Activated T-cell treated with anti-CD3 and anti-CD28 coated beads, Interleukin-2, amount 50 U/mL, for 1 hour (primary cell): ENCODE results near the gene TSHR.
"Not testable (repeated sequence)": the region's sequence is repeated elsewhere in the genome, so short reads cannot be mapped to it uniquely, and the experiment has no call there.

ENCODE experiments used
- DNase-seq: peaks from one replicate; pipeline ENCODE4 v3.0.0-alpha.2; 2020

Gene TSHR

DNA sequence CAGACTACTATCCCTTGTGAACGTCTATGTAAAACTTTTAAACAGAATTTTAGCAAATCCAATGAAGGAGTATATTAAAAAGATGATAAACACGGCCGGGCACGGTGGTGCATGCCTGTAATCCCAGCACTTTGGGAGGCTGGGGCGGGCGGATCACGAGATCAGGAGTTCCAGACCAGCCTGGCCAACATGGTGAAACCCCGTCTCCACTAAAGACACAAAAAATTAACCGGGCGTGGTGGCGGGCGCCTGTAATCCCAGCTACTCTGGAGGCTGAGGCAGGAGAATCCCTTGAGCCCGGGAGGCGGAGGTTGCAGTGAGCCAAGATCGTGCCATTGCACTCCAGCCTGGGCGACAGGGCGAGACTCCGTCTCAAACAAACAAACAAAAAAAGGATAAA, 2.2 kb upstream of the TSHR start:
- not testable (repeated sequence) for DNase-seq

DNA sequence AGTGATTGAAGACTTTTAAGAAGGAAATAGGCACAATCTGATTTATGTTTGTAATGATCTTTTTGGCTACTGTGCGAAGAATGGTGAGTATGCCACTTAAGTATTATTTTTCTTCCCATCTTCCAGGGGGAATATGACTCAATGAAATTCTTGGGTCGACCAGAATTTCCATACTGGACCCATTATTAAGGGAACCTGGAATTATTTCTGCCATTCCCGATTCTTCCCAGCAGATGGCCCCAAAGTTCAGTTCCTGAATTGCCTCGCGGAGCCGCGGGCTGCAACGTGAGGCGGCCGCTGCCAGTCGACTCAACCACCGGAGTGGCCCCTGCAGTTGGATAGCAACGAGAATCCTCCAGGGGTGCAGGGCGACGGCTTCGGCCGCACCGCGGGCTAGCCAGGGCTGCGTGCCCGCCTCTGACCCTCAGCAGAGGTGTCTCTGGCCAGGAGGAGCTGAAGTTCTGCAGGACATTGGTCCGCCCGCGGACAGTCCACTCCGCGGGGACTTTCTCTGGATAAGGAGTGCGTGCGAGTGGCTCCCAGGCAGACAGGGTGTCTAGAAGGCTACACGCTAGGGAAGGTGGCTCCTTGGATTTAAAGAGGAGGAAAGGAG, 628 bp upstream of the TSHR start:
- peak; percentile 73 for DNase-seq

GRCh38 chr14:80956102-80956501, 681 bp downstream of the TSHR start:
- DNase-seq, result no peak

DNA sequence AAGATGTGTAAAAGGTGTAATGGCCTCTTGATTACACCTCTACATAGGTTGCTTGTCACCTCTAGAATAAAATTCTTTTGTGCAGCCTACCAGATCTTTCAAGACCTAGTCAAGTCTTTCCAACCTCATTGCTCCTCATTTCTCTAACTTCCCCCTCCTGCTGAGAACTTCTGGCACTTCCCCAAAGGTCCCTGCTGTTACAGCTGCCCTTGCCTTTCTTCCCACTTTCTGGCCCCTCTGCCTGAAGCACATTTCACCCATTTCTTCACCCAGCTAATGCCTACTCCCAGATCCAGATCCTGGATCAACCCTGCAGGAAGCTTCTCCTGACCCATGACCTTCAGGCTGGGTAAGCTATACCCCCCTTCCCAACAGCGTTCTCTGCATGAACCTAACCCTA, 1.5 kb downstream of the TSHR start:
- DNase-seq, result no peak

DNA sequence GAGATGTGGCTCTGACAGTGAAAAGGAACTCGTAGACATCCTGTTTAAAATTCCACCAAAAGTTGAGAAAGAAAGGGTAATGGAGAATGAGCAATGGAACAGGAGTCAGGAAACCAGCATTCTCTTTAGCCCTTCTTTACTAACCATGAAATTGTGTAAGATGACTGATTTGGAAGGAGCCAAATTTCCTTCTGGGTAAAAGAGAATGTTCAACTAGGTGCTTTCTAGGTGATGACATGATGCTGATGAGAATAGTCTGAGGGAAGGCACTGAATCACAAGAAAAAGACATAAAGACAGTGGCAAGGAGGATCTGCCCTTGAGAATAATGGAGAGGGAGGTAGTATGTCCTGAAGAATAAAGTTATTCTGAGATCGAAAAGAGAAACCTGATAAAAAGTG, 2.2 kb downstream of the TSHR start:
- DNase-seq, result no peak

DNA sequence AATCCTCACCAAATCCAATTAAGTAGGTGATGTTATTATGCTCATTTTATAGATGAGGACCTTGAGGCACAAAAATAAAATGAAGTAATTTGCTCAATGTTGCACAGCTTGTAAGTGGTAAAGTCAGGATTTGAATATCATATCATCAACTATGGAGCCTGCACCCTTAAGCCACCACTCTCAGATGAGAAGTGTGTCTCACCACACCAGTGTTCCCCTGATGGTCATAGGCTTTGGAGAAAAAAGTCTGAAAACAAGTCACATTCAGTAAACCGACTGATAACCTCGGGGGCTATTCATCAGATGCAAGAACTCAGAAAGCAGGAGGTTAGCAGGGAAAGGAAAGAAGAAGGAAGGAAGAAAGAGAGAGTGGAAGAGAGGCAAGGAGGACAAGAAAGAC, 2.8 kb downstream of the TSHR start:
- DNase-seq, result no peak

DNA sequence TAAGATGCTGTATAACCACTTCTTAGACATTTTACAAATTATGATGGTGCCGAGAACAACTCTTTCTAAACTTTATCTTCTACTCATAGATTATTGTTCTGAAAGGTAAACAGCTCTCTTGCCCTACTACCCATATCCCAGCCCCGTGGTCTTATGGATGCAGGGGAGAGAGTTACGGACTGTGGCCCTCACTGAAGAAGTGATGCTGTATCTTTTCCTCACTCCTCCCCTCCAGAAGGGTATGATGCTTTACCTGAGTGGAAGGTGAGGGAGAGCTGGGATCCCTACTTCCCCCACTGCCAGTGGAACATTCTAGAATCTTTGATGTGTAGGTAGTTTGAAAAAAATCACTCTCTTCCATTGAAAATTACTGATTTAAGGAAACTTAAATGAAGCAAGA, 3.5 kb downstream of the TSHR start:
- no peak for DNase-seq

DNA sequence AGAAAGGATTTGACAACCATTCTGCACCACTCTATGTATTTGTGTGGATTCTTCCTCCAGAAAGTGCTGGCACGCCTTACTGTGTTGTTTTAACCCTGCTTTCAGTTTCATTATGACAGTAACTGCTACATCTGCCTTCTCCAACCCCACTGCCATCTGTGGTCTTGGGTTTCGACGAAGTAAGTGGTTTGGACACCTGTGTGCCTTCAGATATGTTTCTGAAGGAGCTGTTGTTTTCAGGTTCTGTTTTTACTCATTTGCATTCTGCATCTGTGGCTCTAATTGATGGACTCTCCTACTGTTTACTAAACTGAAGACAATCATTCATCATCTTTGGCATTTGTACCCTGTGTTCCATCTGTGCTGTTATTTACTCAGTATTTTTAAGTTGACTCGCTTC, 4.1 kb downstream of the TSHR start:
- no peak for DNase-seq

DNA sequence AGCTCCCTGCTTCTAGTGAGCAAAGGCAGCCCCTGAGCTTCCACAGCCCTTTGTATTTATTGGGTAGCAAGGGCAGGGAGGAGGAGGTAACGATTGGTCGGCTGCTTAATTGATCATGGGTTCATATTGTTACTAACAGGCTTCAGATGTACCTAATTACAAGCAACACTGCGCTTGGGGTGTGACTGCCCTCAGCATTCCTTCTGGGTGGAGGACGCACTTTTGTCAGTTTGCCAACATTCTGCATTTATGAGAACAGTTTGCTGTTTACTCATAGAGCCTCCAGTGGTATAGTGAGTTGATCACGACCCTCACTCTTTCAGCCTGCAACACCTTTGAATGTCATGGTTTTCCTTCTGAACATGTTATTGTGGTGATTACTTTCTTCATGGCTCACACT, 9.6 kb downstream of the TSHR start:
- no peak for DNase-seq

DNA sequence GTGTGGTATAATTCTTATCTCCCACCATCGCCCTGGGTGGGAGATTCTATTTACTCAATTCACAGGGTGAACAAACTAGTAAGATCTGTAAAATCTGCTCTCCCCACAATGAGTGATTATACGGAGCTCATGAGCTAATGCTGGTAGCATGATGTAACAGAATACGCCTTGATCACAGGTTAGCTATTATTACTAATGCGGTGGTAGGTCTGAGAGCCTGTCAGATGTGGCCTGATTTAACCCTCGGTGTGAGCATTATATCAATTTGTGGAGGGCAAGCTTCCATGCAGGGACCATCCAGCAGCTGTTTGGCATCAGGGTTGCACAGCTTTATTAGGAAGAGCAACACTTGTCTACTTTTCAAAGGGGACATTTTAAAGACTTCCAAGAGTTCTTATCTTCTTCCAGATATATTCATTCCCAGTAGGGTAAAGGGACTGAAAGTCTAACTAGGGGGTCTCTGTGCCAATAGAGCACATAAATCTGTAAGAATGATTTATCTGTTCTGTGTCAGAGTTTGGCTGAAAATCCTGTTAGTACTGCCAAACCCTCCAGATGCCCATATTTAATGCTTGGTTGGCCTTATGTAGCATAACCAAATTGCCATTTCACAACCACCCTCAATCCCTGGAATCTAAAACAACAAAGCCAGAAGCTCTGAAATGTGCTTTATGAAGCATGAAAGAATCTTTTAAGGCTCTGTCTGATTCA, 18.7 kb downstream of the TSHR start:
- no peak for DNase-seq

- no peak for DNase-seq
Observed at GRCh38 chr14:80974679-80975078, 19.3 kb downstream of the TSHR start.

- no peak for DNase-seq
Observed at GRCh38 chr14:80977221-80977620, 21.8 kb downstream of the TSHR start.

GRCh38 chr14:80978403-80978802, 23.0 kb downstream of the TSHR start:
- DNase-seq, result no peak

DNA sequence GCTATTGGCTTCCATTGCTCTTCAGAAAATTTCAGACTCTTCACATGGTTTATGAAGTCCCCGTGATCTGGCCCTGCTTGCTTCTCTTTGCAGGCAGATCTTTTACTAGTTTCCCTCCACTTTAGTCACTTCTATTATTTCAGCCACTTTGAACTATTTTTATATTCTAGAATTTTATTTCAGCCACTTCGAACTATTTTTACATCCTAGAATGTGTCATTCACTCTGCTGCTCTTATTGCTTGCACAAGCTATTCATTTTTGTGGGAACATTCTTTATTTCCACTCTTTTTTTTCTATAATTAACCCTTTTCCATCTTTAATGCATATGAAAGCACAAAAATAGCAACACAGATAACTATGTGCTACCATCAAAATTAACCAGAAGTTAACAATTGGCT, 24.5 kb downstream of the TSHR start:
- DNase-seq, result no peak

- no peak for DNase-seq
Observed at GRCh38 chr14:80981156-80981555, 25.7 kb downstream of the TSHR start.

DNA sequence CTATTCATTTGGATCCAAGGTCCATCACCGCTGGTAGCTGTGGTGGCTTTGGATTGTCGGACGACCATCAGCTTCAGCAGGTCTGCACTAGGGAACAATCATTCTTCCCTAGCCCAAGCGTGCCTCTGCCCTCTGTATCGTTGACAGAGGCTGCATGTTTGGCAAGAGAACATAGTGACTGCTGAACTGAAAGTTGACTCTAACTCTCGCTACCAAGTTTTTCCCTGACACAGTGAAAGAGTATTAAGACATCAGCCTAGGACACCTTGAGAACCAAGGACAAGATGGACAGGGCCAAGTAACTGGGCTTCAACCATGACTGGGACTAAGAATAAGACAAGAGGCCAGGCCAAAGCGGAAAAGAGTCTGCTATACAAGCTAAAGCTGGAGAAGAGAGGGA, 26.3 kb downstream of the TSHR start:
- DNase-seq, result no peak

GRCh38 chr14:80982711-80983110, 27.3 kb downstream of the TSHR start:
- no peak for DNase-seq

DNA sequence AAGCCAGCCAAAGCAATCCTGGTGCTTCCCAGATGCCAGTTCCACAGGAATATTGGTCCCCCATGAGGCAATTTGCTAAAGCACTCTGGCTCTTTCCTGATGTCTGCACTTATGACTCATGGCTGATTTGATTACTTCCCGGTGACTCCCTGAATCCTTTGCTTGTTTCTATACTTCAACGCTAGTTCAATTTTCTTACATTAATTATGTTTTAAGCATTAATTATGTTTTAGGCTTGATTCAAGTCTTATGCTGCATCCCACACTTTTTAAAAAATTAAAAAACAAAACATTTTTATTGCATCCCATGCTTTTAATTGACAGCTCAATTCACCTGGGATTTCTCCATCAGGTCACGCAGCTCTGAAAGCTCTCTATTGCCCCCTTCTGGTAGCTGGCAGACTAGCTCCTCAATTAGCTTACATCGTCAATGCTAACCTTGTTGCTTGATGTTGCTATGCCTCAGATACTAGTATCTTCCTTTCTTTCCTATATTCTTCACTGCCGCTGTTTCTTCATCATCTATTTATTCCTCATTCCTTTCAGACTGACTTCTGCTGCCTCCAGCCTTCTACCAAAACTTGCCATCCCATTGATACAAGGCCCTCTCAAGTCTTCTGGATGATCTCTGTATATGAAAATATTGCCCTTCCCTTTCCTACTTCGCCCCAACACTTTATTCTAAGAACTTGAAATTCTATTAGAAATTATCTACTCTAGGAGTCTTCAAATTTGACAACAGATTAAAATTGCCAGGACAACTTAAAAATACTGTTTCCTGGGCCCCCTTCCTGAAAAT, 32.0 kb downstream of the TSHR start:
- DNase-seq, result peak; percentile 44

DNA sequence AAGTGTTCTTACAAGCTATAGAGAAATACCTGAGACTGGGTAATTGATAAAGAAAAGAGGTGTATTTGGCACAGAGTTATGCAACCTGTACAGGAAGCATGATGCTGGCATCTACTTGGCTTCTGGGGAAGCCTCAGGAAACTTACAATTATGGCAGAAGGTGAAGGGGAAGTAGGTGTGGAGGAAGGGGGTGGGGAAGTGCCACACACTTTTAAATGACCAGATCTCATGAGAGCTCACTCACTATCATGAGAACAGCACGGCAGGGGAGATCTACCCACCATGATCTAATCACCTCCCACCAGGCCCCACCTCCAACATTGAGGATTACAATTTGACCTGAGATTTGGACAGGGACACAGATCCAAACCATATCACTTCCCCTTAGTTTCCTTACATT, 32.8 kb downstream of the TSHR start:
- DNase-seq, result no peak

DNA sequence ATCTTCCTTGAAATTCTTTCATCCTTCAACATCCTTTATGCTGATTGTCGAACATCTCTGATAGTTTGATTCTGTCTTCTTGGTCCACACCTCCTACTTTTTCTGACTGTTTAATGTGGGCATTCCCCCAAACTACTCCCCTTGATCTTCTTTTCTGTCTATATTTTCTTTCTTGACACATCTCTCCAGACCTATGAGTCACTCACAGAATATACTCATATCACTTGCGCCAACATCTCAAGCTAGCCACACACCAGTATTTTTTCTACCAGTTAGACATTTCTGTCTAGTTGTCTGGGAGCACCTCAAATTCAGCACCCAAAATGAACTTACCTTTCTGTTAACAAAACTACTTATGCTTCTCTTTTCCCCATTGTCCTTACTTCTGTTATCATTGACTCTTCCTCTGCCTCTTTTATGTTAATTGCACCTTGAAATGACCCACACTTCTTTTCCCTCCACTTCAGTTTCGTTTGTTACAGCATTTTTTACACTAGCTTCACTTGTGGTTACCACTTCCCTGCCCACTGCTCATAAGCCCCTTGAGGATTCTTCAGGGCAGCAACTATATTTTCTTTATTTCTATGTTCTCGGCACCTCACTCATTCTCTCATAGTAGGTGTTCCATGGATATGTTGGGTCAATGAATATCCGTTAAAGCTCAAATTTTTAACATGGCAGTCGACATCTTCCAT, 33.5 kb downstream of the TSHR start:
- DNase-seq, result no peak

GRCh38 chr14:80992580-80992979, 37.2 kb downstream of the TSHR start:
- no peak for DNase-seq

GRCh38 chr14:80996049-80996901, 40.9 kb downstream of the TSHR start:
- DNase-seq, result no peak

DNA sequence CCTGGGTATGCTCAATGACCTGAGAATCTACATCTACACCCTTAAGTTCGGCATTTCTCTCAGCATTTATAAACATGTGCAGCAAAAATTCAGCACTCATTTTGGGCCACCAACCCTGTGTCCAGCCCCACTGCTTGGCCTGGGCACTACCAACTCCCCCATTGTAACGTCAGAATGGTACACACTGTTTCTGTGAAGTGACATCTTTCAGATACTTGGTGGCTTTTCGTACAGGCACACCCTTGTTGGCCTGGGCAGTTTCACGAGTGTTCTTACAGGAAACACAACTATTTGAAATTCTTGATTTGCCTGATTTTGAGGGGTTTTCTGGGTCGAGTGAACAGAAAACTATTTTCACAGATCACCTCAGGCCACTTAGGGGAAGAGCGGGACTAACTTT, 46.0 kb downstream of the TSHR start:
- no peak for DNase-seq
